GM12878 (cell line): ENCODE measurements around the gene PODN. TPM values are rescaled to one million over a fixed set of nuclear protein-coding genes. Genes with fewer than 3 reads are reported as not detected.

Experiments
- ATAC-seq: fragments of 200-7000 bp; cut with Tn5 transposase; 3 replicates; pipeline ENCODE4 v1.9.1; 2020; ENCODE audit warnings: mild to moderate bottlenecking, moderate library complexity
- BruUV-seq: library from RNA; stranded (reverse); fragments of 400-500 nt; replicated peaks from 2 replicates; lab custom pipeline; 2021; lab: Mats Ljungman, UMichigan
- CTCF ChIA-PET: fragments of 300-600 bp; sonication (Branson Sonifier 250); formaldehyde crosslinking; extraction: SDS; loops from one replicate; lab custom pipeline; 2021; ENCODE audit warnings: inconsistent platforms; lab: Yijun Ruan, JAX
- POLR2A ChIA-PET: fragments of 350-600 bp; formaldehyde crosslinking; extraction: SDS; loops from one replicate; lab custom pipeline; 2021; ENCODE audit warnings: inconsistent platforms; lab: Charles Lee
- RAD21 ChIA-PET: fragments of 300-600 bp; sonication (Branson Sonifier 250); formaldehyde crosslinking; loops from one replicate; lab custom pipeline; 2023; ENCODE audit warnings: antibody characterized with exemption; ENCODE audit not compliant: unreplicated experiment; lab: Charles Lee
- SMC1A ChIA-PET: fragments of 300-600 bp; sonication (Branson Sonifier 250); formaldehyde crosslinking; loops from one replicate; lab custom pipeline; 2023; ENCODE audit not compliant: unreplicated experiment, uncharacterized antibody; lab: Charles Lee
- DNase-seq: peaks from one replicate; pipeline ENCODE4 v3.0.0-alpha.2; 2011; ENCODE audit warnings: low read depth, low spot score
- FAIRE-seq: peaks from 3 replicates; lab custom pipeline; 2011; peaks lifted over from hg19 to GRCh38; lab: Jason Lieb, UNC
- H2AFZ ChIP-seq: 2 replicates; pipeline ENCODE4 v1.6.0; 2011; ENCODE audit warnings: low read depth, low read length, control low read depth; ENCODE audit not compliant: control insufficient read depth
- H3K27ac ChIP-seq: 2 replicates; pipeline ENCODE4 v1.5.1; 2011; ENCODE audit warnings: control low read depth; ENCODE audit not compliant: control insufficient read depth, insufficient read depth
- H3K27me3 ChIP-seq, 2 experiments: replicated peaks in 1 of 2; 2 replicates each; pipeline versions ENCODE4 v1.6.0 to v1.6.1; 2011; ENCODE audit warnings: low read length in 1 of 2; ENCODE audit not compliant: control insufficient read depth in 2 of 2, insufficient read depth in 2 of 2
- H3K36me3 ChIP-seq, 2 experiments: 2 replicates each; pipeline ENCODE4 v1.5.1; 2011; ENCODE audit warnings: low read length in 1 of 2; ENCODE audit not compliant: control insufficient read depth in 2 of 2, insufficient read depth in 2 of 2
- H3K4me1 ChIP-seq: 2 replicates; pipeline ENCODE4 v1.6.1; 2011; ENCODE audit warnings: mild to moderate bottlenecking, low read length, moderate library complexity, mixed read lengths; ENCODE audit not compliant: control insufficient read depth, insufficient read depth
- H3K4me2 ChIP-seq: 2 replicates; pipeline ENCODE4 v1.6.0; 2011; ENCODE audit warnings: control low read depth; ENCODE audit not compliant: control insufficient read depth, insufficient read depth
- H3K4me3 ChIP-seq: fragments of 200-600 bp; sonication (generic); 2 replicates; pipeline ENCODE4 v1.5.1; 2016
- H3K79me2 ChIP-seq: 2 replicates; pipeline ENCODE4 v1.6.0; 2011; ENCODE audit warnings: low read length; ENCODE audit not compliant: control insufficient read depth, insufficient read depth
- H3K9ac ChIP-seq: 2 replicates; pipeline ENCODE4 v1.8.0; 2011; ENCODE audit warnings: low read length, control low read depth, mixed read lengths; ENCODE audit not compliant: control insufficient read depth, insufficient read depth
- H3K9me3 ChIP-seq: replicated peaks from 3 replicates; pipeline ENCODE4 v1.5.1; 2011; ENCODE audit warnings: mild to moderate bottlenecking, low read length; ENCODE audit not compliant: control insufficient read depth, insufficient read depth
- H4K20me1 ChIP-seq: 2 replicates; pipeline ENCODE4 v1.6.0; 2011; ENCODE audit not compliant: control insufficient read depth, insufficient read depth
- ATF7 ChIP-seq: fragments of 450-650 bp; IDR thresholded peaks from 2 replicates; pipeline ENCODE4 v1.6.1; 2016; ENCODE audit warnings: low read depth, mild to moderate bottlenecking
- CEBPB ChIP-seq, 2 experiments: fragments of 150-350 bp in 1 of 2; IDR thresholded peaks; 2 replicates each; pipeline ENCODE4 v1.6.1; 2012 to 2014; ENCODE audit warnings: low read depth in 2 of 2, low read length in 2 of 2, borderline replicate concordance in 1 of 2, inconsistent platforms in 1 of 2
- EED ChIP-seq: sonication (generic); IDR thresholded peaks from 2 replicates; pipeline ENCODE4 v1.6.1; 2016; ENCODE audit warnings: antibody characterized with exemption, low read depth
- EP300 ChIP-seq, 2 experiments: fragments of 150-350 bp in 1 of 2; IDR thresholded peaks; 2 replicates each; pipeline ENCODE4 v1.6.1; 2011 to 2012; ENCODE audit warnings: low read depth in 2 of 2, low read length in 2 of 2, borderline replicate concordance in 1 of 2, improper control_type of control experiment in 1 of 2, inconsistent platforms in 1 of 2; ENCODE audit not compliant: control insufficient read depth in 1 of 2
- MEF2A ChIP-seq: IDR thresholded peaks from 2 replicates; pipeline ENCODE4 v1.6.1; 2011; ENCODE audit warnings: low read depth, mild to moderate bottlenecking, low read length, moderate library complexity; ENCODE audit not compliant: insufficient read depth
- POLR2AphosphoS5 ChIP-seq: IDR thresholded peaks from 2 replicates; pipeline ENCODE4 v1.6.1; 2011; ENCODE audit warnings: mild to moderate bottlenecking, low read length, inconsistent platforms
- RELA ChIP-seq: fragments of 450-650 bp; IDR thresholded peaks from 2 replicates; pipeline ENCODE4 v1.8.0; 2014; ENCODE audit warnings: borderline replicate concordance; ENCODE audit not compliant: partially characterized antibody
- SMAD1 ChIP-seq: fragments of 450-650 bp; IDR thresholded peaks from 2 replicates; pipeline ENCODE4 v1.6.1; 2018; ENCODE audit warnings: mild to moderate bottlenecking, low read depth; ENCODE audit not compliant: partially characterized antibody
- SREBF1 ChIP-seq: IDR thresholded peaks from 2 replicates; pipeline ENCODE4 v1.6.1; 2012; ENCODE audit warnings: mild to moderate bottlenecking, low read length
- SRF ChIP-seq, 2 experiments: IDR thresholded peaks; 2 replicates each; pipeline ENCODE4 v1.6.1; 2011; ENCODE audit warnings: low read depth in 2 of 2, low read length in 2 of 2, mild to moderate bottlenecking in 1 of 2, moderate library complexity in 1 of 2
- STAT3 ChIP-seq: IDR thresholded peaks from 2 replicates; pipeline ENCODE4 v1.6.1; 2011; ENCODE audit warnings: low read depth, low read length, improper control_type of control experiment
- ZNF24 ChIP-seq: fragments of 450-650 bp; IDR thresholded peaks from 2 replicates; pipeline ENCODE4 v1.6.1; 2017; ENCODE audit warnings: antibody characterized with exemption, mild to moderate bottlenecking
- ZNF274 ChIP-seq: IDR thresholded peaks from one replicate; pipeline ENCODE4 v1.8.0; 2011; ENCODE audit not compliant: insufficient read length, insufficient read depth
- WGBS: methylation state at CpG from one replicate; pipeline ENCODE4 v1.1.6; 2016; ENCODE audit warnings: low lambda C conversion rate; ENCODE audit not compliant: insufficient replicate concordance, insufficient coverage; ENCODE audit errors: missing lambda C conversion rate; 5-methylcytosine and 5-hydroxymethylcytosine counted together
- in situ Hi-C: fragments of 300-500 bp; cut with MboI; formaldehyde crosslinking; loops from 9 replicates; pipeline ENCODE4 v1.14.3; 2018; ENCODE audit warnings: mixed read lengths
- intact Hi-C: fragments of 100-400 bp; cut with micrococcal nuclease; formaldehyde crosslinking; loops from one replicate; pipeline ENCODE4 v1.14.2; 2022; ENCODE audit not compliant: unreplicated experiment
- polyA plus RNA-seq, 11 experiments: library from polyadenylated mRNA; depleted of rRNA in 4 of 11; unstranded in 6 of 11; stranded (reverse) in 5 of 11; fragments of >200 nt; fragmentation: Nextera tagmentation in 4 of 11; fragmentation: Illumina TruSeq in 1 of 11; extraction: Ambion mirVana in 4 of 11; extraction: Trizol in 1 of 11; gene quantifications; 1 replicate in 1 of 11; 2 replicates in 10 of 11; pipeline versions ENCODE4 v1.2.1 to v1.2.3, GENCODE V29; 2011 to 2016; ENCODE audit warnings: inconsistent platforms in 2 of 11, missing spikeins in 2 of 11, low read depth in 1 of 11
- total RNA-seq, 4 experiments: library from RNA; depleted of rRNA in 3 of 4; stranded (reverse); fragments of >200 nt in 3 of 4; fragmentation: Illumina TruSeq in 1 of 4; extraction: Trizol in 1 of 4; gene quantifications; 2 replicates each; pipeline versions ENCODE4 v1.2.1 to v1.2.3, GENCODE V29; 2013 to 2021
- TF ChIP-seq, protein P1 (sequence below): IDR thresholded peaks from 2 replicates; pipeline ENCODE4 v1.6.1; 2011; ENCODE audit warnings: borderline replicate concordance, low read depth, mild to moderate bottlenecking, moderate library complexity, mixed read lengths, low read length; ENCODE audit not compliant: insufficient read depth; ENCODE audit errors: extremely low read length

PODN gene
- total and polyA plus RNA-seq, 10 of the 15 experiments (the other 5 are each of a cell fraction or from before 2014, with no cell fraction given), result 0.10 TPM; not detected in 9

DNA sequence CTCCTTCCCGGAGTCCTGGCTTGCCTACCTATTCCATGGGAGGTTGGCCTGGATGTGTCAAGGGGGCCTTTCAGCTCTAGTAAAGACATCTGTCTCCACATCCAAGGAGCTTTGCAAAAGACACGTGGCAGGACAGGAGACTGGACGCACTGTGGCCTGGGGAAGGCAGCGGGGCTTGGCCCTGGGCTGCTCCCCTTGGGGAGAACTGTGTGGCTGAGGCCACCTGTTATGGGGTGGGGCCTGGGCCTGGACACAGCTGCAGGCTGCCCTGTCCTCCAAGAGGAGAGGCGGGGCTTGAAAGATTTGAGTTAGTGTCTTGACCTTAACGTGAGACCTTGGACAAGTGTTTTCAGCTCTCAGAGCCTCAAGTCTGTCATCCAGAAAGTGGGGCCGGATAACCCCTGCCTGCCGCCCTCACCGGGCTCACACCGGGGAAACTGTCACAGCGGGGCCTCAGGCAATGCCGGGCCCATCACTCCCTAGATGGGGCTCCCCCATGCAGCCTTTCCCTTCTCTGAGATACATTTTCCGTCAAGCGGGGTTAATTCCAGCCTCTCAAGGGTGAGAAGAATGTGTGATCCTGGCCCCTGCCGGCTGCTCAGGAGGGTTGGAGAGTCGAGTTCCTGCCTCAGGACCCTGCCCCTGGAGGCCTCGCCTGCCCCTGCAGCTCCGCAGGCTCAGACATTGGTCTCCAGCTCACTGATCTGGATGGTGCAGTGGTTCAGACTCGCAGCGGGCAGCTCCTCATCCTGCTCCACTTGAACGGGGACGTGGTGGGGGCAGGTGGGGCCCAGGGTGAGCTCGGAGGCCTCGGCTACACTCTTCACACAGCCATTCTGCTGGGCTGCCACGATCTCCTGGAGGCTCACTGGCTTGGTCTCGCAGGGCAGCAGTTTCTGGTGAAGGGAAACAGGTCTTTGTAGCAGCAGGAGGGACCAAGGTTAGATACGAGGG, 25.6 kb downstream of the PODN start:
- no peak for TF ChIP-seq ATF7
- TF ChIP-seq STAT3, result no peak
- no peak for TF ChIP-seq ZNF274
- no peak for TF ChIP-seq SREBF1
- no peak for TF ChIP-seq CEBPB (IDR thresholded peaks at IDR 0.05; ENCODE audit: borderline replicate concordance in 1 of 2, low read depth in 2 of 2, low read length in 2 of 2)
- no peak for TF ChIP-seq SRF (IDR thresholded peaks at IDR 0.05; ENCODE audit: low read depth in 2 of 2, low read length in 2 of 2)
- no peak for TF ChIP-seq RELA
- no peak for TF ChIP-seq EP300 (IDR thresholded peaks at IDR 0.05; ENCODE audit: borderline replicate concordance in 1 of 2, control insufficient read depth in 1 of 2, low read depth in 2 of 2, low read length in 2 of 2)
- TF ChIP-seq, protein P1, sequence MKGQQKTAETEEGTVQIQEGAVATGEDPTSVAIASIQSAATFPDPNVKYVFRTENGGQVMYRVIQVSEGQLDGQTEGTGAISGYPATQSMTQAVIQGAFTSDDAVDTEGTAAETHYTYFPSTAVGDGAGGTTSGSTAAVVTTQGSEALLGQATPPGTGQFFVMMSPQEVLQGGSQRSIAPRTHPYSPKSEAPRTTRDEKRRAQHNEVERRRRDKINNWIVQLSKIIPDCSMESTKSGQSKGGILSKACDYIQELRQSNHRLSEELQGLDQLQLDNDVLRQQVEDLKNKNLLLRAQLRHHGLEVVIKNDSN, result no peak
- no peak for TF ChIP-seq POLR2AphosphoS5
- no peak for TF ChIP-seq MEF2A
- no peak for TF ChIP-seq EED
- no peak for TF ChIP-seq ZNF24
- TF ChIP-seq SMAD1, result no peak
- RAD21 ChIA-PET, result no interaction called here
- BruUV-seq, result no TSS peak

More for the DNA sequence above, 25.6 kb downstream of the PODN start:
- Histone ChIP-seq H4K20me1 (no peaks in the 10 kb centered on the region), H2AFZ (no peak overlapping the region), H3K27me3 (peaks cover 0 to 1% of the 10 kb centered on the region in 2 experiments; a peak in 1 of 4 replicates), H3K4me1 (no peaks in the 10 kb centered on the region), H3K36me3 (no peaks in the 10 kb centered on the region), H3K9ac (no peak overlapping the region), H3K4me2 (no peak overlapping the region), H3K9me3 (no peaks in the 10 kb centered on the region), H3K4me3 (no peak overlapping the region), H3K79me2 (no peaks in the 10 kb centered on the region), H3K27ac (no peak overlapping the region)
- FAIRE-seq (no peak), ATAC-seq (no peak), DNase-seq (no peak)
- ChIA-PET POLR2A (no interaction called here), CTCF (no interaction called here), SMC1A (no interaction called here)
- intact Hi-C loops, result no loop called here
- in situ Hi-C loops, result no loop called here
- 43% methylated on average over 27 of the region's 27 CpGs for WGBS
